Peyer's patch (tissue), 4 donors: ENCODE data around the gene ATG13.

Experiments used
- CTCF ChIP-seq, 6 experiments: fragments of 450-650 bp in 4 of 6; fragments of 200-600 bp in 2 of 6; sonication (generic) in 1 of 6; IDR thresholded peaks; one replicate each; pipeline ENCODE4 v1.5.1; 2017 to 2019; ENCODE audit warnings: antibody characterized with exemption in 6 of 6, mild to moderate bottlenecking in 3 of 6, moderate library complexity in 1 of 6
- POLR2A ChIP-seq, 2 donors: fragments of 450-650 bp; IDR thresholded peaks; one replicate each; pipeline ENCODE4 v1.5.1; 2017; ENCODE audit warnings: antibody characterized with exemption in 2 of 2, mild to moderate bottlenecking in 2 of 2, moderate library complexity in 2 of 2

- TF ChIP-seq POLR2A (IDR thresholded peaks at IDR 0.05) (no peak), CTCF (IDR thresholded peaks at IDR 0.05) (no peak)
These were observed 9.8 kb upstream of the ATG13 start for GRCh38 chr11:46607516-46607915.
